Neural cell (in vitro differentiated cells): ENCODE results near the gene GNE. TPM values are rescaled to one million over a fixed set of nuclear protein-coding genes. Genes with fewer than 3 reads are reported as not detected.
"Not testable (repeated sequence)": the region's sequence is repeated elsewhere in the genome, so short reads cannot be mapped to it uniquely, and the experiment has no call there.

Experiments
- H2AFZ ChIP-seq: fragments of 200-600, 300-800 bp; sonication (generic), shearing (Covaris generic); 2 replicates; pipeline ENCODE4 v1.6.0; 2014; ENCODE audit warnings: low read depth, mild to moderate bottlenecking, antibody characterized with exemption, low read length, moderate library complexity
- H3F3A ChIP-seq: fragments of 200-600 bp; shearing (Covaris generic); 2 replicates; pipeline ENCODE4 v1.6.1; 2016; ENCODE audit warnings: mild to moderate bottlenecking, moderate library complexity, mixed read lengths, antibody characterized with exemption, low read length; ENCODE audit not compliant: insufficient read depth, poor library complexity, severe bottlenecking
- H3K27ac ChIP-seq: fragments of 200-600, 300-800 bp; sonication (generic), shearing (Covaris generic); 2 replicates; pipeline ENCODE4 v1.5.1; 2014; ENCODE audit warnings: mild to moderate bottlenecking, low read length, moderate library complexity
- H3K27me3 ChIP-seq: fragments of 300-800, 200-600 bp; sonication (generic), shearing (Covaris generic); 2 replicates; pipeline ENCODE4 v1.6.0; 2014; ENCODE audit warnings: mild to moderate bottlenecking, low read depth, low read length, moderate library complexity; ENCODE audit not compliant: insufficient read depth
- H3K36me3 ChIP-seq: fragments of 300-800, 200-600 bp; sonication (generic), shearing (Covaris generic); 2 replicates; pipeline ENCODE4 v1.5.1; 2014; ENCODE audit warnings: mild to moderate bottlenecking, antibody characterized with exemption, low read length, moderate library complexity; ENCODE audit not compliant: insufficient read depth
- H3K4me2 ChIP-seq: fragments of 300-800, 200-600 bp; sonication (generic), shearing (Covaris generic); 2 replicates; pipeline ENCODE4 v1.6.0; 2014; ENCODE audit warnings: mild to moderate bottlenecking, low read length
- H3K4me3 ChIP-seq: fragments of 300-800, 200-600 bp; sonication (generic), shearing (Covaris generic); 2 replicates; pipeline ENCODE4 v1.5.1; 2014; ENCODE audit warnings: mild to moderate bottlenecking, low read length, moderate library complexity
- H3K79me2 ChIP-seq: fragments of 200-600 bp; shearing (Covaris generic); replicated peaks from 2 replicates; pipeline ENCODE4 v1.6.0; 2014; ENCODE audit warnings: mild to moderate bottlenecking, low read length, moderate library complexity; ENCODE audit not compliant: insufficient read depth
- H3K9ac ChIP-seq: fragments of 300-800, 200-600 bp; sonication (generic), shearing (Covaris generic); 2 replicates; pipeline ENCODE4 v1.6.1; 2016; ENCODE audit warnings: mild to moderate bottlenecking, low read length, mixed read lengths
- H3K9me2 ChIP-seq: fragments of 200-600 bp; shearing (Covaris generic); 2 replicates; pipeline ENCODE4 v1.6.1; 2016; ENCODE audit warnings: mild to moderate bottlenecking, low read length, mixed read lengths; ENCODE audit not compliant: insufficient read depth
- H3K9me3 ChIP-seq: fragments of 200-600, 300-800 bp; sonication (generic), shearing (Covaris generic); 2 replicates; pipeline ENCODE4 v1.6.1; 2016; ENCODE audit warnings: mild to moderate bottlenecking, mixed run types, low read length, moderate library complexity, mixed read lengths
- H4K20me1 ChIP-seq: fragments of 200-600 bp; shearing (Covaris generic); 2 replicates; pipeline ENCODE4 v1.6.1; 2016; ENCODE audit warnings: mild to moderate bottlenecking, mixed run types; ENCODE audit not compliant: insufficient read depth
- CTCF ChIP-seq: fragments of 450-650 bp; IDR thresholded peaks from 2 replicates; pipeline ENCODE4 v1.5.1; 2014; ENCODE audit warnings: antibody characterized with exemption, mild to moderate bottlenecking, moderate library complexity; ENCODE audit not compliant: poor library complexity, severe bottlenecking
- EP300 ChIP-seq: fragments of 450-650 bp; conservative IDR thresholded peaks from 2 replicates; pipeline ENCODE4 v1.6.1; 2014; ENCODE audit warnings: antibody characterized with exemption, mild to moderate bottlenecking, moderate library complexity; ENCODE audit not compliant: poor library complexity, severe bottlenecking
- EZH2 ChIP-seq: fragments of 200-600, 300-800 bp; shearing (Covaris generic), sonication (generic); IDR thresholded peaks from 2 replicates; pipeline ENCODE4 v1.6.1; 2014; ENCODE audit warnings: antibody characterized with exemption, low read length, borderline replicate concordance, mild to moderate bottlenecking; ENCODE audit not compliant: insufficient read depth, poor library complexity, severe bottlenecking
- MXI1 ChIP-seq: fragments of 450-650 bp; conservative IDR thresholded peaks from 2 replicates; pipeline ENCODE4 v1.6.1; 2014; ENCODE audit warnings: antibody characterized with exemption, mild to moderate bottlenecking; ENCODE audit not compliant: poor library complexity, severe bottlenecking
- POLR2AphosphoS5 ChIP-seq: IDR thresholded peaks from 2 replicates; pipeline ENCODE4 v1.6.1; 2012
- RAD21 ChIP-seq: fragments of 450-650 bp; conservative IDR thresholded peaks from 2 replicates; pipeline ENCODE4 v1.6.1; 2014; ENCODE audit warnings: antibody characterized with exemption, mild to moderate bottlenecking, moderate library complexity
- REST ChIP-seq: IDR thresholded peaks from 2 replicates; pipeline ENCODE4 v1.6.1; 2012; ENCODE audit warnings: borderline replicate concordance
- SMC3 ChIP-seq: fragments of 450-650 bp; conservative IDR thresholded peaks from 2 replicates; pipeline ENCODE4 v1.6.1; 2014; ENCODE audit warnings: antibody characterized with exemption, mild to moderate bottlenecking, moderate library complexity; ENCODE audit not compliant: poor library complexity
- TAF1 ChIP-seq: IDR thresholded peaks from 2 replicates; pipeline ENCODE4 v1.6.1; 2012; ENCODE audit warnings: low read depth
- polyA plus RNA-seq: library from polyadenylated mRNA; depleted of rRNA; stranded (reverse); fragments of >200 nt; gene quantifications from 2 replicates; pipeline ENCODE4 v1.2.3, GENCODE V29; 2014

Gene GNE
- polyA plus RNA-seq, 1 donor from 2014 or later: 22.7 TPM

- H3F3A ChIP-seq: no peaks in the 10 kb centered on the region
- no peaks in the 10 kb centered on the region for H3K9me2 ChIP-seq
- no peak overlapping the region for H3K4me2 ChIP-seq
- no peaks in the 10 kb centered on the region for H3K79me2 ChIP-seq
- no peak overlapping the region for H2AFZ ChIP-seq
- no peaks in the 10 kb centered on the region for H3K9me3 ChIP-seq
- no peak overlapping the region for H3K27ac ChIP-seq
- no peak overlapping the region for H3K9ac ChIP-seq
- no peak overlapping the region for H3K4me3 ChIP-seq
- no peaks in the 10 kb centered on the region for H3K27me3 ChIP-seq
- TF ChIP-seq MXI1: no peak
- TF ChIP-seq EP300: no peak
- no peak for TF ChIP-seq RAD21
- no peak for TF ChIP-seq CTCF
- TF ChIP-seq POLR2AphosphoS5: no peak
- no peak for TF ChIP-seq SMC3
- TF ChIP-seq TAF1: no peak
- H4K20me1 ChIP-seq: no peaks in the 10 kb centered on the region
- no peaks in the 10 kb centered on the region for H3K36me3 ChIP-seq
These were observed 48.4 kb upstream of the GNE start for GRCh38 chr9:36306471-36307306.

DNA sequence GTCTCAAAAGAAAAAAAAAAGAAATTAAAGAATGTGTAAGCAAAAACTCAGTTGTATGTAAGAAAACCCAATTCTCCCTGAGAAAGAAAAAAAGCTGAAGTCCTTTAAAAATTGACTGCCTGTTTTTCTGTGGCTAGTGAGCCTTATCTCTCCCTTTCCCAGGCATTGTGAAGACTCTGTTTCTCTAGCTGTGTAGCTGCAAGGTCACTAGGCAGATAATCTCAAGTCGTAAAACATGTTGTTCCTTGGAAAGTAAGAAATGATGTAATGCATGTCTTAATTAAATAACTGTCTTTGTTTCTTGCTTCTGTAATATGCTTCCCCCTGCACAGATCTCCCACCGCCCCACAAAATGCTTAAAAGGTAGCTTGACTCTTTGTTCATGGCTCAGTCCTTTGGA is 46.1 kb upstream of the GNE start:
- not testable (repeated sequence) for H3K9me3 ChIP-seq, H3K27me3 ChIP-seq, H3K4me2 ChIP-seq

GRCh38 chr9:36301227-36301626 is 43.0 kb upstream of the GNE start:
- no peak overlapping the region for H3K4me3 ChIP-seq
- no peaks in the 10 kb centered on the region for H3K79me2 ChIP-seq
- no peak overlapping the region for H2AFZ ChIP-seq
- H3K27me3 ChIP-seq: no peaks in the 10 kb centered on the region
- no peaks in the 10 kb centered on the region for H3K36me3 ChIP-seq
- no peaks in the 10 kb centered on the region for H3F3A ChIP-seq
- no peak overlapping the region for H3K4me2 ChIP-seq
- H3K9me2 ChIP-seq: no peaks in the 10 kb centered on the region
- H3K27ac ChIP-seq: no peak overlapping the region
- H3K9me3 ChIP-seq: no peaks in the 10 kb centered on the region
- H3K9ac ChIP-seq: no peak overlapping the region
- TF ChIP-seq REST (no peak), CTCF (no peak), MXI1 (no peak), POLR2AphosphoS5 (no peak), EP300 (no peak), RAD21 (no peak), EZH2 (no peak), TAF1 (no peak), SMC3 (no peak)
- no peaks in the 10 kb centered on the region for H4K20me1 ChIP-seq

More for the DNA sequence above, 46.1 kb upstream of the GNE start:
- not testable (repeated sequence) for H3K79me2 ChIP-seq, H3K36me3 ChIP-seq, H4K20me1 ChIP-seq, H3K9ac ChIP-seq, H3F3A ChIP-seq, H2AFZ ChIP-seq, H3K4me3 ChIP-seq, H3K9me2 ChIP-seq, H3K27ac ChIP-seq
